Measurements from ENCODE around the gene GP9.

GRCh38 chr3:129036222-129037092, 24.1 kb upstream of the GP9 start:
- TF ChIP-seq POLR2A (IDR thresholded peaks at IDR 0.05) (no peak), CTCF (IDR thresholded peaks at IDR 0.05) (no peak), EP300 (IDR thresholded peaks at IDR 0.05) (no peak), POLR2AphosphoS5 (IDR thresholded peaks at IDR 0.05) (no peak)
